NCI-H2227 (cell line): Measurements from ENCODE around the gene PLEKHG1.
A peak's percentile ranks its signal among the peaks of the same experiment; 100 is the strongest.

Experiments
- DNase-seq: peaks from one replicate; lab custom pipeline; 2025; ENCODE audit not compliant: unreplicated experiment; lab: John Stamatoyannopoulos, UW

The PLEKHG1 gene

GRCh38 chr6:150599199-150600009, at the start of gene PLEKHG1:
TSS of gene PLEKHG1 (plus strand) at chr6:150599885. CDS start at chr6:150733682, 133,797 bp downstream.
- DNase-seq = peak; percentile 51

GRCh38 chr6:150550244-150550643, 49.4 kb upstream of the PLEKHG1 start:
- no peak for DNase-seq

- DNase-seq = no peak
Measured at GRCh38 chr6:150557043-150557599, 42.6 kb upstream of the PLEKHG1 start.

- no peak for DNase-seq
Measured at GRCh38 chr6:150560004-150560883, 39.4 kb upstream of the PLEKHG1 start.

GRCh38 chr6:150560884-150561219, 38.8 kb upstream of the PLEKHG1 start:
- DNase-seq = no peak

- no peak for DNase-seq
Measured at GRCh38 chr6:150565945-150566344, 33.7 kb upstream of the PLEKHG1 start.

GRCh38 chr6:150566486-150566885, 33.2 kb upstream of the PLEKHG1 start:
- no peak for DNase-seq

- DNase-seq = peak; percentile 24
Measured at GRCh38 chr6:150567380-150567779, 32.3 kb upstream of the PLEKHG1 start.

GRCh38 chr6:150567823-150568383, 31.8 kb upstream of the PLEKHG1 start:
- DNase-seq = peak; percentile 12

- no peak for DNase-seq
Measured at GRCh38 chr6:150568560-150568959, 31.1 kb upstream of the PLEKHG1 start.

GRCh38 chr6:150569161-150569560, 30.5 kb upstream of the PLEKHG1 start:
- DNase-seq = no peak

GRCh38 chr6:150573041-150573681, 26.5 kb upstream of the PLEKHG1 start:
- DNase-seq = peak; percentile 22

- no peak for DNase-seq
Measured at GRCh38 chr6:150575836-150576235, 23.8 kb upstream of the PLEKHG1 start.

- DNase-seq = no peak
Measured at GRCh38 chr6:150576651-150577226, 22.9 kb upstream of the PLEKHG1 start.

GRCh38 chr6:150579611-150580010, 20.1 kb upstream of the PLEKHG1 start:
- DNase-seq = no peak

- no peak for DNase-seq
Measured at GRCh38 chr6:150580489-150580888, 19.2 kb upstream of the PLEKHG1 start.

GRCh38 chr6:150584065-150584464, 15.6 kb upstream of the PLEKHG1 start:
- DNase-seq = no peak

GRCh38 chr6:150584596-150584995, 15.1 kb upstream of the PLEKHG1 start:
- DNase-seq = no peak

GRCh38 chr6:150586850-150587359, 12.8 kb upstream of the PLEKHG1 start:
- no peak for DNase-seq

GRCh38 chr6:150587637-150588036, 12.0 kb upstream of the PLEKHG1 start:
- no peak for DNase-seq
